Measurements from ENCODE around the gene ERBB4. TPM values are rescaled to one million over a fixed set of nuclear protein-coding genes. Genes with fewer than 3 reads are reported as not detected.
A peak's percentile ranks its signal among the peaks of the same experiment; 100 is the strongest.
"Not testable (repeated sequence)": the region's sequence is repeated elsewhere in the genome, so short reads cannot be mapped to it uniquely, and the experiment has no call there.

Gene ERBB4
- total and polyA plus RNA-seq, 7 donors, result 0.07 to 7.5 (median 2.0) TPM

- intact Hi-C loops (cut with DNase I), result no loop called here
- H3K36me3 ChIP-seq (ENCODE audit: insufficient read depth in 1 of 2, low read depth in 1 of 2), result no peaks in the 10 kb centered on the region
- no peak overlapping the region for H3K4me3 ChIP-seq
- no peaks in the 10 kb centered on the region for H3K4me1 ChIP-seq
- WGBS, 3 donors, result 77 to 82% (median 81%) methylated on average over 3 of the region's 3 CpGs
- TF ChIP-seq CTCF (IDR thresholded peaks at IDR 0.05), result no peak
- H3K9me3 ChIP-seq, result no peaks in the 10 kb centered on the region
- ATAC-seq (no peak), DNase-seq (no peak)
- H3K27ac ChIP-seq, result no peak overlapping the region
- H3K27me3 ChIP-seq (ENCODE audit: insufficient read depth in 3 of 3, low read length in 2 of 3), result no peaks in the 10 kb centered on the region
Observed at GRCh38 chr2:211564441-211564840, 974.2 kb downstream of the ERBB4 start.

DNA sequence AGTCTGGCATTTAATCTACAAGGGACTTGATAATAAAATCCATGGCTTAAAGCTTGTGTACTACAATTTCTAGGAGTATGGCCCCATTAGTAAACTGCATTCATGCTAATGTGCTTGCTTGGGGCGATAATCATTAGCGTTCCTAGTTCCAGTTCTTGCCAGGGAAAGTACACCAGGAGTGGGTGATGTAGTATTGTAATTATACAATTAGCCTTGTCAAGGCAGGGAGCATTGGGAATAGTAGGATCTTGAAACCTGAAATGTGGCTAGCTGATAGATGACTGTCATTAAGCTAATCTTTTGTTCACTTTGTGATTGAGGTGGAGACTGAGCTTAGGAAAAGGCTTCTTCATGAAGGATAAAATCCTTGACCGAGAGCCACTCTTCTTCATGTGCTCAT, 993.0 kb downstream of the ERBB4 start:
- no peak for TF ChIP-seq CTCF (IDR thresholded peaks at IDR 0.05)
- Histone ChIP-seq H3K9me3 (no peaks in the 10 kb centered on the region), H3K27me3 (ENCODE audit: insufficient read depth in 3 of 3, low read length in 2 of 3) (no peaks in the 10 kb centered on the region), H3K4me3 (no peak overlapping the region), H3K27ac (no peak overlapping the region), H3K36me3 (ENCODE audit: insufficient read depth in 1 of 2, low read depth in 1 of 2) (no peaks in the 10 kb centered on the region), H3K4me1 (no peaks in the 10 kb centered on the region)
- DNase-seq (no peak), ATAC-seq (no peak)
- intact Hi-C loops (cut with DNase I), result no loop called here
- WGBS, 3 donors, result 93 to 97% (median 95%) methylated on average over 3 of the region's 3 CpGs

GRCh38 chr2:211534632-211535031, 1004.0 kb downstream of the ERBB4 start:
- intact Hi-C loops (cut with DNase I), result no loop called here
- 20 to 27% (median 26%) methylated on average over 5 of the region's 5 CpGs for WGBS, 3 donors
- no peaks in the 10 kb centered on the region for H3K36me3 ChIP-seq (ENCODE audit: insufficient read depth in 1 of 2, low read depth in 1 of 2)
- DNase-seq, result no peak
- peaks cover 11% of the 10 kb centered on the region for H3K9me3 ChIP-seq
- TF ChIP-seq CTCF (IDR thresholded peaks at IDR 0.05), result no peak
- no peak overlapping the region for H3K27ac ChIP-seq
- no peaks in the 10 kb centered on the region for H3K4me1 ChIP-seq
- peak in 3 of 4 donors; percentile 68 to 86 (median 80) for ATAC-seq
- no peaks in the 10 kb centered on the region for H3K27me3 ChIP-seq (ENCODE audit: insufficient read depth in 3 of 3, low read length in 2 of 3)
- H3K4me3 ChIP-seq, result no peak overlapping the region

- ATAC-seq; H3K27me3 ChIP-seq (ENCODE audit: insufficient read depth in 3 of 3, low read length in 2 of 3); DNase-seq; H3K4me1 ChIP-seq; H3K9me3 ChIP-seq; H3K27ac ChIP-seq; H3K4me3 ChIP-seq; intact Hi-C loops (cut with DNase I); H3K36me3 ChIP-seq (ENCODE audit: insufficient read depth in 1 of 2, low read depth in 1 of 2): not testable (repeated sequence)
- WGBS, 3 donors, result 91 to 96% (median 92%) methylated on average over 12 to 18 of the region's 18 CpGs
Observed at GRCh38 chr2:211524248-211524647, 1014.4 kb downstream of the ERBB4 start.

DNA sequence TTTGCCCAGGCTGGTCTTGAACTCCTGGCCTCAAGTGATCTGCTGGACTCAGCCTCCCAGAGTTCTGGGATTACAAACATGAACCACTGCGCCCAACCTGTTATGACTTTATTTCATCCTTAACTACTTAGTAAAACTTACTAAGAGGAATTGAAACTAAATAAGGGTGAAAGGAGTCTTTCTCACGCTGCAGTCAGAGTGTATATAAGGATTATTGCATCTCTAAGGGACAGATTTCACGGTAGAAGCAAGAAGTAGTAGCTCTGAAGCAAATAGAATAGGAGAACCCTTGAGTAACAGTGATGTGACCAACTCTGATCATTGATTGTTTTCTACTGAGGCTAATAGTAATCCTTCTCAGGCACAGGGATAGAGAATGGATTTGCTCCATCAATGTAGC, 1022.1 kb downstream of the ERBB4 start:
- no peak for TF ChIP-seq CTCF (IDR thresholded peaks at IDR 0.05)
- WGBS, 3 donors, result 75 to 78% (median 77%) methylated on average over 3 of the region's 3 CpGs
- intact Hi-C loops (cut with DNase I), result no loop called here

More for the DNA sequence above, 1022.1 kb downstream of the ERBB4 start:
- no peak overlapping the region for H3K4me3 ChIP-seq
- DNase-seq, result no peak
- no peaks in the 10 kb centered on the region for H3K27me3 ChIP-seq (ENCODE audit: insufficient read depth in 3 of 3, low read length in 2 of 3)
- no peaks in the 10 kb centered on the region for H3K4me1 ChIP-seq
- no peak for ATAC-seq
- H3K9me3 ChIP-seq, result no peaks in the 10 kb centered on the region
- no peak overlapping the region for H3K27ac ChIP-seq
- no peaks in the 10 kb centered on the region for H3K36me3 ChIP-seq (ENCODE audit: insufficient read depth in 1 of 2, low read depth in 1 of 2)
